SK-N-MC (cell line): ENCODE results near the gene SMIM10L2A.

ENCODE experiments used
- DNase-seq: peaks from one replicate; pipeline ENCODE4 v3.0.0-alpha.2; 2011; ENCODE audit warnings: low read depth, low spot score
- H3K27ac ChIP-seq: fragments of 200-600 bp; sonication (generic); 2 replicates; pipeline ENCODE4 v1.5.1; 2016; ENCODE audit warnings: mixed run types
- H3K36me3 ChIP-seq: fragments of 200-600 bp; sonication (generic); 2 replicates; pipeline ENCODE4 v1.6.1; 2017; ENCODE audit warnings: antibody characterized with exemption, low read length, mixed read lengths; ENCODE audit not compliant: insufficient read depth
- H3K4me3 ChIP-seq: fragments of 200-600 bp; sonication (generic); 2 replicates; pipeline ENCODE4 v1.5.1; 2016
- H3K9ac ChIP-seq: fragments of 200-600 bp; sonication (generic); 2 replicates; pipeline ENCODE4 v1.8.0; 2017; ENCODE audit warnings: mixed run types, mixed read lengths; ENCODE audit not compliant: insufficient read length
- H3K9me3 ChIP-seq: fragments of 200-600 bp; sonication (generic); 2 replicates; pipeline ENCODE4 v1.6.1; 2017; ENCODE audit warnings: low read depth, mild to moderate bottlenecking, antibody characterized with exemption, low read length, moderate library complexity, mixed read lengths
- EZH2 ChIP-seq: fragments of 200-600 bp; sonication (generic); IDR thresholded peaks from one replicate; pipeline ENCODE4 v1.6.1; 2017; ENCODE audit warnings: antibody characterized with exemption
- FOXP2 ChIP-seq: optimal IDR thresholded peaks from 2 replicates; pipeline ENCODE3; 2011; ENCODE audit warnings: mild to moderate bottlenecking, moderate library complexity; ENCODE audit not compliant: insufficient read depth; ENCODE audit errors: extremely low read length, control extremely low read depth
- POLR2AphosphoS5 ChIP-seq: IDR thresholded peaks from 2 replicates; pipeline ENCODE4 v1.6.1; 2012; ENCODE audit warnings: mild to moderate bottlenecking, low read depth, low read length, borderline replicate concordance

The SMIM10L2A gene

GRCh38 chrX:135429429-135429828 is 7.7 kb downstream of the SMIM10L2A start:
- Histone ChIP-seq H3K36me3 (no peaks in the 10 kb centered on the region), H3K9me3 (no peaks in the 10 kb centered on the region), H3K27ac (no peak overlapping the region), H3K9ac (no peak overlapping the region), H3K4me3 (no peak overlapping the region)
- no peak for DNase-seq
- TF ChIP-seq POLR2AphosphoS5 (no peak), FOXP2 (no peak), EZH2 (no peak)

- TF ChIP-seq EZH2 (no peak), FOXP2 (no peak), POLR2AphosphoS5 (no peak)
- no peak overlapping the region for H3K4me3 ChIP-seq
- DNase-seq, result no peak
- no peak overlapping the region for H3K9ac ChIP-seq
- H3K27ac ChIP-seq, result no peak overlapping the region
- H3K36me3 ChIP-seq, result no peaks in the 10 kb centered on the region
- H3K9me3 ChIP-seq, result no peaks in the 10 kb centered on the region
Measured at GRCh38 chrX:135431886-135432285, 10.1 kb downstream of the SMIM10L2A start.

- H3K27ac ChIP-seq, result no peak overlapping the region
- no peak overlapping the region for H3K9ac ChIP-seq
- DNase-seq, result no peak
- TF ChIP-seq POLR2AphosphoS5 (no peak), FOXP2 (no peak), EZH2 (no peak)
- no peaks in the 10 kb centered on the region for H3K9me3 ChIP-seq
- H3K4me3 ChIP-seq, result no peak overlapping the region
- no peaks in the 10 kb centered on the region for H3K36me3 ChIP-seq
Measured at GRCh38 chrX:135432453-135432852, 10.7 kb downstream of the SMIM10L2A start.

DNA sequence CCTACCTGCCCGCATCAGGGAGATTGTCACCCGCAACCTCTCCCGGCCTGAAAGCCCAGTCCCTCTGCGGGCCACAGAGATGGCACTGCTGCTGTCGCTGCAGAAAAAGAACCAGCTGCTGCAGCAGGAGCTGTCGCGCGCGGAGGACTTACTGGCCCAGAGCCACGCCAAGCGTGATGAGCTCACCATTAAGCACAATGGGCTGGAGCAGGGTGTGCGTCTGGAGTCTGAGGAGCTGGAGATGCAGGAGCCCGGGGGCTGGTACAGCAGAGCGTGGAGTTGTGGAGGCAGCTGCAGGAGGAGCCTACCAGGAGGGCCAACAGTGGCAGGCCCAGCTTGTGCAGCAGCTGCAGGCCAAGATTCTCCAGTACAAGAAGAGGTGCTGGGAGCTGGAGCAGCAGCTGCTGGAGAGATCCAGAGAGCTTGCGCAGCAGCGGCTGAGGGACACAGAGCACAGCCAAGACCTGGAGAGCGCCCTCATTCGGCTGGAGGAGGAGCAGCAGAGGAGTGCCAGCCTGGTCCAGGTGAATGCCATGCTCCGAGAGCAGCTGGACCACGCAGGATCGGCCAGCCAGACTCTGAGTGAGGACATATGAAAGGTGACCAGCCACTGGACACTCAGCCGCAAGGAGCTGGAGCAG is 11.3 kb downstream of the SMIM10L2A start:
- Histone ChIP-seq H3K36me3 (no peaks in the 10 kb centered on the region), H3K9me3 (no peaks in the 10 kb centered on the region), H3K27ac (no peak overlapping the region), H3K4me3 (no peak overlapping the region), H3K9ac (no peak overlapping the region)
- DNase-seq, result no peak
- TF ChIP-seq FOXP2, result no peak
- no peak for TF ChIP-seq POLR2AphosphoS5
- no peak for TF ChIP-seq EZH2

GRCh38 chrX:135433531-135434257 is 11.9 kb downstream of the SMIM10L2A start:
- DNase-seq, result no peak
- no peak overlapping the region for H3K27ac ChIP-seq
- no peaks in the 10 kb centered on the region for H3K9me3 ChIP-seq
- H3K36me3 ChIP-seq, result no peaks in the 10 kb centered on the region
- no peak overlapping the region for H3K4me3 ChIP-seq
- H3K9ac ChIP-seq, result no peak overlapping the region
- TF ChIP-seq FOXP2, result no peak
- no peak for TF ChIP-seq EZH2
- TF ChIP-seq POLR2AphosphoS5, result no peak

DNA sequence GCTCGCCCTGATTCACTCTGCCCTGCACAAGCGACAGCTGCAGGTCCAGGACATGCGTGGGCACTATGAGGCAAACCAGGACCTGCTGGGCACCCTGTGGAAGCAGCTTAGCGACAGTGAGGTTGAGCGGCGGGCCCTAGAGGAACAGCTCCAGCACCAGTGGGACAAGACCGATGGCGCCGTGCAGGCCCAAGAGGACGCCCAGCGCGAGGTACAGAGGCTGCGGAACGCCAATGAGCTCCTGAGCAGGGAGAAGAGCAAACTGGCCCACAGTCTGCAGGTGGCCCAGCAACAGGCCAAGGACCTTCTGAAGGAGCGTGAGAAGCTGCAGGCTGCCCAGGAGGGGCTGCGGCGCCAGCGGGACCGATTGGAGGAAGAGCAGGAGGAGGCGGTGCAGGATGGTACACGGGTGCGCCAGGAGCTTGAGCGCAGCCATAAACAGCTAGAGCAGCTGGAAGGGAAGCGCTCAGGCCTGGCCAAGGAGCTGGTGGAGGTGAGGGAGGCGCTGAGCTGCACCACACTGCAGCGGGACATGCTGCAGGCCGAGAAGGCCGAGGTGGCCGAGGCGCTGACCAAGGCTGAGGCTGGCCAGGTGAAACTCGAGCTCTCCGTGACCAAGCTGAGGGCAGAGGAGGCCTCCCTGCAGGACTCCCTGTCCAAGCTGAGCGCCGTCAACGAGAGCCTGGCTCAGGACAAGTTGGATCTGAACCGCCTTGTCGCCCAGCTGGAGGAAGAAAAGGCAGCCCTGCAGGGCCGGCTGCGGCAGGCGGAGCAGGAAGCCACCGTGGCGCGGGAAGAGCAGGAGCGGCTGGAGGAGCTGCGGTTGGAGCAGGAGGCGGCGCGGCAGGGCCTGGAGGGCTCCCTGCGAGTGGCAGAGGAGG is 12.8 kb downstream of the SMIM10L2A start:
- TF ChIP-seq POLR2AphosphoS5, result no peak
- no peak for TF ChIP-seq EZH2
- TF ChIP-seq FOXP2, result no peak
- H3K27ac ChIP-seq, result no peak overlapping the region
- DNase-seq, result no peak
- H3K9me3 ChIP-seq, result no peaks in the 10 kb centered on the region
- H3K4me3 ChIP-seq, result no peak overlapping the region
- no peak overlapping the region for H3K9ac ChIP-seq
- H3K36me3 ChIP-seq, result no peaks in the 10 kb centered on the region

DNA sequence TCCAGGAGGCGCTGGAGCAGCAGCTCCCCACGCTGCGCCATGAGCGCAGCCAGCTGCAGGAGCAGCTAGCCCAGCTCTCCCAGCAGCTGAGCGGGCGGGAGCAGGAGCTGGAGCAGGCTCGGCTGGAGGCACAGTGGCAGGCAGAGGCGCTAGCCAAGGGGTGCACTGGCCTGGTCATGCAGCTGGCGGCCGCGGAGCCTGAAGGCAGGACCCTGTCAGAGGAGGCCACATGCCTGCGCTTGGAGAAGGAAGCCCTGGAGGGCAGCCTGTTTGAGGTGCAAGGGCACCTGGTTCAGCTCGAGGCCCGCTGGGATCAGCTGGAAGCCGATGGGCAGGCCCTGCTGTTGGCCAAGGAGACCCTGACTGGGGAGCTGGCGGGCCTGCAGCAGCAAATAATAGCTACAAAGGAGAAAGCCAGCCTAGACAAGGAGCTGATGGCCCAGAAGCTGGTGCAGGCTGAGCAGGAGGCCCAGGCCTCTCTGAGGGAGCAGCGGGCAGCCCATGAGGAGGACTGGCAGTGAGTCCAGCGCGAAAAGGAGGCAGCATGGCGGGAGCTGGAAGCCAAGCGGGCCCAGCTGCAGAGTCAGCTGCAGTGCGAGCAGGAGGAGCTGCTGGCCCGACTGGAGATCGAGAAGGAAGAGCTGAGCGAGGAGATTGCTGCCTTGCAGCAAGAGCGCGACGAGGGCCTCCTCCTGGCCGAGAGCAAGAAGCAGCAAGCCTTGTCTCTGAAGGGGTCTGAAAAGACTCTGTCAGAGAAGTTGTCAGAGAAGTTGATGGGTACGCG is 13.6 kb downstream of the SMIM10L2A start:
- H3K27ac ChIP-seq, result no peak overlapping the region
- no peaks in the 10 kb centered on the region for H3K36me3 ChIP-seq
- no peaks in the 10 kb centered on the region for H3K9me3 ChIP-seq
- no peak overlapping the region for H3K4me3 ChIP-seq
- DNase-seq, result no peak
- TF ChIP-seq POLR2AphosphoS5 (no peak), EZH2 (no peak), FOXP2 (no peak)
- no peak overlapping the region for H3K9ac ChIP-seq
